GM12878 (cell line): Measurements from ENCODE around the gene TMEM184C. TPM values are rescaled to one million over a fixed set of nuclear protein-coding genes. Genes with fewer than 3 reads are reported as not detected.

Experiments
- ATAC-seq: fragments of 200-7000 bp; cut with Tn5 transposase; 3 replicates; pipeline ENCODE4 v1.9.1; 2020; ENCODE audit warnings: mild to moderate bottlenecking, moderate library complexity
- BruUV-seq: library from RNA; stranded (reverse); fragments of 400-500 nt; replicated peaks from 2 replicates; lab custom pipeline; 2021; lab: Mats Ljungman, UMichigan
- CTCF ChIA-PET: fragments of 300-600 bp; sonication (Branson Sonifier 250); formaldehyde crosslinking; extraction: SDS; loops from one replicate; lab custom pipeline; 2021; ENCODE audit warnings: inconsistent platforms; lab: Yijun Ruan, JAX
- POLR2A ChIA-PET: fragments of 350-600 bp; formaldehyde crosslinking; extraction: SDS; loops from one replicate; lab custom pipeline; 2021; ENCODE audit warnings: inconsistent platforms; lab: Charles Lee
- RAD21 ChIA-PET: fragments of 300-600 bp; sonication (Branson Sonifier 250); formaldehyde crosslinking; loops from one replicate; lab custom pipeline; 2023; ENCODE audit warnings: antibody characterized with exemption; ENCODE audit not compliant: unreplicated experiment; lab: Charles Lee
- SMC1A ChIA-PET: fragments of 300-600 bp; sonication (Branson Sonifier 250); formaldehyde crosslinking; loops from one replicate; lab custom pipeline; 2023; ENCODE audit not compliant: unreplicated experiment, uncharacterized antibody; lab: Charles Lee
- DNase-seq: peaks from one replicate; pipeline ENCODE4 v3.0.0-alpha.2; 2011; ENCODE audit warnings: low read depth, low spot score
- FAIRE-seq: peaks from 3 replicates; lab custom pipeline; 2011; peaks lifted over from hg19 to GRCh38; lab: Jason Lieb, UNC
- H2AFZ ChIP-seq: 2 replicates; pipeline ENCODE4 v1.6.0; 2011; ENCODE audit warnings: low read depth, low read length, control low read depth; ENCODE audit not compliant: control insufficient read depth
- H3K27ac ChIP-seq: 2 replicates; pipeline ENCODE4 v1.5.1; 2011; ENCODE audit warnings: control low read depth; ENCODE audit not compliant: control insufficient read depth, insufficient read depth
- H3K27me3 ChIP-seq, 2 experiments: replicated peaks in 1 of 2; 2 replicates each; pipeline versions ENCODE4 v1.6.0 to v1.6.1; 2011; ENCODE audit warnings: low read length in 1 of 2; ENCODE audit not compliant: control insufficient read depth in 2 of 2, insufficient read depth in 2 of 2
- H3K36me3 ChIP-seq, 2 experiments: 2 replicates each; pipeline ENCODE4 v1.5.1; 2011; ENCODE audit warnings: low read length in 1 of 2; ENCODE audit not compliant: control insufficient read depth in 2 of 2, insufficient read depth in 2 of 2
- H3K4me1 ChIP-seq: 2 replicates; pipeline ENCODE4 v1.6.1; 2011; ENCODE audit warnings: mild to moderate bottlenecking, low read length, moderate library complexity, mixed read lengths; ENCODE audit not compliant: control insufficient read depth, insufficient read depth
- H3K4me2 ChIP-seq: 2 replicates; pipeline ENCODE4 v1.6.0; 2011; ENCODE audit warnings: control low read depth; ENCODE audit not compliant: control insufficient read depth, insufficient read depth
- H3K4me3 ChIP-seq: fragments of 200-600 bp; sonication (generic); 2 replicates; pipeline ENCODE4 v1.5.1; 2016
- H3K79me2 ChIP-seq: 2 replicates; pipeline ENCODE4 v1.6.0; 2011; ENCODE audit warnings: low read length; ENCODE audit not compliant: control insufficient read depth, insufficient read depth
- H3K9ac ChIP-seq: 2 replicates; pipeline ENCODE4 v1.8.0; 2011; ENCODE audit warnings: low read length, control low read depth, mixed read lengths; ENCODE audit not compliant: control insufficient read depth, insufficient read depth
- H3K9me3 ChIP-seq: replicated peaks from 3 replicates; pipeline ENCODE4 v1.5.1; 2011; ENCODE audit warnings: mild to moderate bottlenecking, low read length; ENCODE audit not compliant: control insufficient read depth, insufficient read depth
- H4K20me1 ChIP-seq: 2 replicates; pipeline ENCODE4 v1.6.0; 2011; ENCODE audit not compliant: control insufficient read depth, insufficient read depth
- BACH1 ChIP-seq: fragments of 450-650 bp; IDR thresholded peaks from 2 replicates; pipeline ENCODE4 v1.6.1; 2017; ENCODE audit warnings: mild to moderate bottlenecking, borderline replicate concordance
- HDAC2 ChIP-seq: fragments of 200-600 bp; sonication (generic); IDR thresholded peaks from 2 replicates; pipeline ENCODE4 v1.6.1; 2017
- KDM1A ChIP-seq: fragments of 200-600 bp; sonication (generic); IDR thresholded peaks from 2 replicates; pipeline ENCODE4 v1.6.1; 2016; ENCODE audit warnings: borderline replicate concordance
- RB1 ChIP-seq: fragments of 450-650 bp; formaldehyde crosslinking; IDR thresholded peaks from 2 replicates; pipeline ENCODE4 v1.6.1; 2017; ENCODE audit warnings: mild to moderate bottlenecking, borderline replicate concordance
- STAT1 ChIP-seq: fragments of 450-650 bp; conservative IDR thresholded peaks from 2 replicates; pipeline ENCODE4 v1.6.1; 2014; ENCODE audit warnings: antibody characterized with exemption, mild to moderate bottlenecking
- TCF7 ChIP-seq: IDR thresholded peaks from 2 replicates; pipeline ENCODE4 v1.6.1; 2014; ENCODE audit warnings: antibody characterized with exemption, borderline replicate concordance
- ZNF217 ChIP-seq: fragments of 450-650 bp; IDR thresholded peaks from 2 replicates; pipeline ENCODE4 v1.6.1; 2017; ENCODE audit warnings: antibody characterized with exemption, mild to moderate bottlenecking
- ZNF274 ChIP-seq: IDR thresholded peaks from one replicate; pipeline ENCODE4 v1.8.0; 2011; ENCODE audit not compliant: insufficient read length, insufficient read depth
- WGBS: methylation state at CpG from one replicate; pipeline ENCODE4 v1.1.6; 2016; ENCODE audit warnings: low lambda C conversion rate; ENCODE audit not compliant: insufficient replicate concordance, insufficient coverage; ENCODE audit errors: missing lambda C conversion rate; 5-methylcytosine and 5-hydroxymethylcytosine counted together
- in situ Hi-C: fragments of 300-500 bp; cut with MboI; formaldehyde crosslinking; loops from 9 replicates; pipeline ENCODE4 v1.14.3; 2018; ENCODE audit warnings: mixed read lengths
- intact Hi-C: fragments of 100-400 bp; cut with micrococcal nuclease; formaldehyde crosslinking; loops from one replicate; pipeline ENCODE4 v1.14.2; 2022; ENCODE audit not compliant: unreplicated experiment
- polyA plus RNA-seq, 11 experiments: library from polyadenylated mRNA; depleted of rRNA in 4 of 11; unstranded in 6 of 11; stranded (reverse) in 5 of 11; fragments of >200 nt; fragmentation: Nextera tagmentation in 4 of 11; fragmentation: Illumina TruSeq in 1 of 11; extraction: Ambion mirVana in 4 of 11; extraction: Trizol in 1 of 11; gene quantifications; 1 replicate in 1 of 11; 2 replicates in 10 of 11; pipeline versions ENCODE4 v1.2.1 to v1.2.3, GENCODE V29; 2011 to 2016; ENCODE audit warnings: inconsistent platforms in 2 of 11, missing spikeins in 2 of 11, low read depth in 1 of 11
- total RNA-seq, 4 experiments: library from RNA; depleted of rRNA in 3 of 4; stranded (reverse); fragments of >200 nt in 3 of 4; fragmentation: Illumina TruSeq in 1 of 4; extraction: Trizol in 1 of 4; gene quantifications; 2 replicates each; pipeline versions ENCODE4 v1.2.1 to v1.2.3, GENCODE V29; 2013 to 2021

The TMEM184C gene
- total and polyA plus RNA-seq, 10 of the 15 experiments (the other 5 are each of a cell fraction or from before 2014, with no cell fraction given): 3.4 to 22.6 (median 18.2) TPM

DNA sequence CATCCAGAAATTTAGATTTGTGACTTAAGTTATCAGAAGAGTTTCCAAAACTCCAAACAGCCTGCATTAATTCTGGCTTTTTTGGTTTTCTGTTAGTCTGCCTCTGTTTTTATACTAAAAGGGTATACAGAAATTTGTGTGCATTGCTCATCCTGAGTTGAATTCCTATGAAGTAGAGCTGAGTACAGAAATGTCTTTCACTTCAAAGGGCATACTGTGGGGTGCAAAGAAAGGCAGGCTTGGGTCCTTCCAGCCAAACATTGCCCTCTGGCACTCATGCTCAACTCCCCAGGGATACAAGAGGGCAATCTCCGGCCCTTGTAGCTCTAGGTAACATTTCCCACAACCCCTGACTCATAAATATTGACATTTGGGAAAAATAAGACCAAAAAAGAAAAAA lies 27.6 kb upstream of the TMEM184C start:
- SMC1A ChIA-PET: interaction anchor here (0.6 to 3.8 kb wide), 24 partner anchors 9 to 1069 kb away, joined by 3 to 47 read pairs (median 4); partner anchors contain the start of gene TMEM184C
- Histone ChIP-seq H3K9ac (no peak overlapping the region), H3K79me2 (no peaks in the 10 kb centered on the region), H3K4me1 (peaks cover 7% of the 10 kb centered on the region; the same call in 1 of the 2 replicates), H3K4me3 (no peak overlapping the region), H2AFZ (no peak overlapping the region), H3K36me3 (no peaks in the 10 kb centered on the region)
- ATAC-seq (no peak), FAIRE-seq (no peak)
- BruUV-seq: no TSS peak
- intact Hi-C loops (no loop called here), in situ Hi-C loops (loop anchor here (5.0 kb wide), 1 partner anchor 72 kb away; no protein-coding TSS in a partner anchor)
- RAD21 ChIA-PET: interaction anchor here (0.8 to 2.7 kb wide), 13 partner anchors 9 to 571 kb away, joined by 3 to 49 read pairs (median 4); partner anchors contain the start of gene TMEM184C
- CTCF ChIA-PET: interaction anchor here (0.6 to 6.2 kb wide), 38 partner anchors 8 to 1246 kb away, joined by 3 to 93 read pairs (median 4); partner anchors contain the start of gene TMEM184C
- POLR2A ChIA-PET: no interaction called here
- TF ChIP-seq STAT1 (no peak), ZNF274 (no peak), BACH1 (no peak), ZNF217 (no peak), TCF7 (no peak), KDM1A (no peak), RB1 (no peak), HDAC2 (no peak)
- TF ChIP-seq, all 136 proteins: peak for 0
- WGBS: 48% methylated on average over 1 of the region's 1 CpG
- Histone ChIP-seq H3K4me2 (no peak overlapping the region), H4K20me1 (no peaks in the 10 kb centered on the region), H3K9me3 (peaks cover 4% of the 10 kb centered on the region; the same call in 1 of the 3 replicates), H3K27ac (no peak overlapping the region), H3K27me3 (no peaks in the 10 kb centered on the region)
- DNase-seq: no peak
